ENCODE measurements around the gene SURF2. TPM values are rescaled to one million over a fixed set of nuclear protein-coding genes. Genes with fewer than 3 reads are reported as not detected.
A peak's percentile ranks its signal among the peaks of the same experiment; 100 is the strongest.

Gene SURF2
- total and polyA plus RNA-seq, 9 of the 15 experiments (the other 6 are each of a cell fraction or from before 2014, with no cell fraction given) = 5.5 to 82.5 (median 21.3) TPM

DNA sequence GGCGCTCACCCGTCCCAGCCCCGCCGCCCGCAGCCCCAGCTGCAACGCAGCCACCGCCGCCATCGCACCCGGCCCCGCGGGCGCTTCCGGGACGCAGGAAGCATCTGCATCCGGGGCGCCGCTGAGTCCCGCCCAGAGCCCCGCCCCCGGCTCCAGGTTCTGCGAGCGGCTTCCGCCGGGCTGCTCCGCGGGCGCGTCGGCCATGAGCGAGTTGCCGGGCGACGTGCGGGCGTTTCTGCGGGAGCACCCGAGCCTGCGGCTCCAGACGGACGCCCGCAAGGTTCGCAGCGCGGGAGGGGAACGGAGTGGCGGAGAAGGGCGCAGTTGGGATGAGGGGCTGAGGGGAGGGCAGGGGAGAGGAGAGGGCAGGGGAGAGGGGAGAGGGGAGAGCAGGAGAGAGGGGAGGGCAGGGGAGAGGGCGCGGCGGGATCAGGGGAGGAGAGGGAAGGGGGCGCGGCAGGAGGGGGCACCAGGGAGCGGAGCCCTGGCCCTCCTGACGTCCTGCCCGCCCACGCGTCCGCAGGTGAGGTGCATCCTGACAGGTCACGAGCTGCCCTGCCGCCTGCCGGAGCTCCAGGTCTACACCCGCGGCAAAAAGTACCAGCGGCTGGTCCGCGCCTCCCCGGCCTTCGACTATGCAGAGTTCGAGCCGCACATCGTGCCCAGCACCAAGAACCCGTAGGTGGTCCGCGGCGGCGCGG lies at the start of gene SURF2, which contains the start of gene SURF1 (continued):
- no peak for TF ChIP-seq KDM4B (IDR thresholded peaks at IDR 0.05; ENCODE audit: borderline replicate concordance in 2 of 2, low read depth in 1 of 2)
- TF ChIP-seq, protein P1, sequence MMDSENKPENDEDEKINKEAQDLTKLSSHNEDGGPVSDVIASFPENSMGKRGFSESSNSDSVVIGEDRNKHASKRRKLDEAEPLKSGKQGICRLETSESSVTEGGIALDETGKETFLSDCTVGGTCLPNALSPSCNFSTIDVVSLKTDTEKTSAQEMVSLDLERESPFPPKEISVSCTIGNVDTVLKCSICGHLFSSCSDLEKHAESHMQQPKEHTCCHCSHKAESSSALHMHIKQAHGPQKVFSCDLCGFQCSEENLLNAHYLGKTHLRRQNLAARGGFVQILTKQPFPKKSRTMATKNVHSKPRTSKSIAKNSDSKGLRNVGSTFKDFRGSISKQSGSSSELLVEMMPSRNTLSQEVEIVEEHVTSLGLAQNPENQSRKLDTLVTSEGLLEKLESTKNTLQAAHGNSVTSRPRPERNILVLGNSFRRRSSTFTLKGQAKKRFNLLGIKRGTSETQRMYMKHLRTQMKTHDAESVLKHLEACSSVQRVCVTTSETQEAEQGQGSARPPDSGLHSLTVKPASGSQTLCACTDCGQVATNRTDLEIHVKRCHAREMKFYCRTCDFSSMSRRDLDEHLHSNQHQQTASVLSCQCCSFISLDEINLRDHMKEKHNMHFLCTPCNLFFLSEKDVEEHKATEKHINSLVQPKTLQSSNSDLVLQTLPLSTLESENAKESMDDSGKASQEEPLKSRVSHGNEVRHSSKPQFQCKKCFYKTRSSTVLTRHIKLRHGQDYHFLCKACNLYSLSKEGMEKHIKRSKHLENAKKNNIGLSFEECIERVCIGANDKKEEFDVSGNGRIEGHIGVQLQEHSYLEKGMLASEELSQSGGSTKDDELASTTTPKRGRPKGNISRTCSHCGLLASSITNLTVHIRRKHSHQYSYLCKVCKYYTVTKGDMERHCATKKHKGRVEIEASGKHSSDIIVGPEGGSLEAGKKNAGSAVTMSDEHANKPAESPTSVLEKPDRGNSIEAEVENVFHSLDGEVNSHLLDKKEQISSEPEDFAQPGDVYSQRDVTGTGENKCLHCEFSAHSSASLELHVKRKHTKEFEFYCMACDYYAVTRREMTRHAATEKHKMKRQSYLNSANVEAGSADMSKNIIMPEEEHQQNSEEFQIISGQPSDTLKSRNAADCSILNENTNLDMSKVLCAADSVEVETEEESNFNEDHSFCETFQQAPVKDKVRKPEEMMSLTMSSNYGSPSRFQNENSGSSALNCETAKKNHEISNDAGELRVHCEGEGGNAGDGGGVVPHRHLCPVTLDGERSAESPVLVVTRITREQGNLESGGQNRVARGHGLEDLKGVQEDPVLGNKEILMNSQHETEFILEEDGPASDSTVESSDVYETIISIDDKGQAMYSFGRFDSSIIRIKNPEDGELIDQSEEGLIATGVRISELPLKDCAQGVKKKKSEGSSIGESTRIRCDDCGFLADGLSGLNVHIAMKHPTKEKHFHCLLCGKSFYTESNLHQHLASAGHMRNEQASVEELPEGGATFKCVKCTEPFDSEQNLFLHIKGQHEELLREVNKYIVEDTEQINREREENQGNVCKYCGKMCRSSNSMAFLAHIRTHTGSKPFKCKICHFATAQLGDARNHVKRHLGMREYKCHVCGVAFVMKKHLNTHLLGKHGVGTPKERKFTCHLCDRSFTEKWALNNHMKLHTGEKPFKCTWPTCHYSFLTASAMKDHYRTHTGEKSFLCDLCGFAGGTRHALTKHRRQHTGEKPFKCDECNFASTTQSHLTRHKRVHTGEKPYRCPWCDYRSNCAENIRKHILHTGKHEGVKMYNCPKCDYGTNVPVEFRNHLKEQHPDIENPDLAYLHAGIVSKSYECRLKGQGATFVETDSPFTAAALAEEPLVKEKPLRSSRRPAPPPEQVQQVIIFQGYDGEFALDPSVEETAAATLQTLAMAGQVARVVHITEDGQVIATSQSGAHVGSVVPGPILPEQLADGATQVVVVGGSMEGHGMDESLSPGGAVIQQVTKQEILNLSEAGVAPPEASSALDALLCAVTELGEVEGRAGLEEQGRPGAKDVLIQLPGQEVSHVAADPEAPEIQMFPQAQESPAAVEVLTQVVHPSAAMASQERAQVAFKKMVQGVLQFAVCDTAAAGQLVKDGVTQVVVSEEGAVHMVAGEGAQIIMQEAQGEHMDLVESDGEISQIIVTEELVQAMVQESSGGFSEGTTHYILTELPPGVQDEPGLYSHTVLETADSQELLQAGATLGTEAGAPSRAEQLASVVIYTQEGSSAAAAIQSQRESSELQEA (IDR thresholded peaks at IDR 0.05; ENCODE audit: low read depth) = no peak
- TF ChIP-seq SMARCE1 (IDR thresholded peaks at IDR 0.05) = no peak
- peak; percentile 61 to 95 (median 90) for TF ChIP-seq YY1 (IDR thresholded peaks at IDR 0.05; ENCODE audit: borderline replicate concordance in 1 of 3, control insufficient read depth in 1 of 3, extremely low read depth in 1 of 3, insufficient read depth in 3 of 3, insufficient read length in 1 of 3, insufficient replicate concordance in 2 of 3, low read depth in 1 of 3, low read length in 2 of 3)
- TF ChIP-seq ADNP (tag; IDR thresholded peaks at IDR 0.05) = no peak
- no peak for TF ChIP-seq NR1H2 (CRISPR knock-in tag; IDR thresholded peaks at IDR 0.05)
- no peak for TF ChIP-seq SMAD2 (IDR thresholded peaks at IDR 0.05; ENCODE audit: low read depth, low read length)
- TF ChIP-seq ATF1 (CRISPR knock-in tag; IDR thresholded peaks at IDR 0.05) = no peak
- TF ChIP-seq ATF1 (tag; IDR thresholded peaks at IDR 0.05) = peak; percentile 29; the same call in 1 of the 2 replicates
- TF ChIP-seq NFATC3 (IDR thresholded peaks at IDR 0.05) = no peak
- peak; percentile 94 for TF ChIP-seq EGR1 (conservative IDR thresholded peaks at IDR 0.05)
- no peak for TF ChIP-seq IRF2 (CRISPR knock-in tag; IDR thresholded peaks at IDR 0.05)
- TF ChIP-seq HNRNPK (IDR thresholded peaks at IDR 0.05; ENCODE audit: low read depth, low read length, poor library complexity, severe bottlenecking) = peak; percentile 89
- TF ChIP-seq ZNF780A (CRISPR knock-in tag; IDR thresholded peaks at IDR 0.05) = no peak
- peak; percentile 76; the same call in 1 of the 2 replicates for TF ChIP-seq PHF8 (IDR thresholded peaks at IDR 0.05; ENCODE audit: borderline replicate concordance, low read length)
- TF ChIP-seq HOXB6 (CRISPR knock-in tag; IDR thresholded peaks at IDR 0.05; ENCODE audit: borderline replicate concordance) = no peak
- TF ChIP-seq ZNF551 (CRISPR knock-in tag; IDR thresholded peaks at IDR 0.05) = no peak
- no peak for TF ChIP-seq ZNF436 (CRISPR knock-in tag; IDR thresholded peaks at IDR 0.05)
- peak; percentile 93 for TF ChIP-seq NR2C1 (IDR thresholded peaks at IDR 0.05)
- TF ChIP-seq NR2C1 (tag; IDR thresholded peaks at IDR 0.05) = peak; percentile 93
